Adrenal gland (tissue), 5 donors: ENCODE data around the gene FREM2.

Experiments used
- CTCF ChIP-seq, 6 experiments: fragments of 450-650 bp in 4 of 6; fragments of 200-600 bp in 2 of 6; sonication (generic) in 1 of 6; IDR thresholded peaks; 1 replicate in 5 of 6; 2 replicates in 1 of 6; pipeline versions ENCODE4 v1.5.1 to v1.8.0; 2016 to 2021; ENCODE audit warnings: antibody characterized with exemption in 6 of 6, mild to moderate bottlenecking in 2 of 6, moderate library complexity in 1 of 6
- POLR2A ChIP-seq, 2 donors: fragments of 450-650 bp; IDR thresholded peaks; one replicate each; pipeline ENCODE4 v1.6.1; 2017; ENCODE audit warnings: antibody characterized with exemption in 2 of 2, mild to moderate bottlenecking in 2 of 2, moderate library complexity in 1 of 2
- donor health status: DM: no; HTN: no; CAD: no.

- TF ChIP-seq POLR2A (IDR thresholded peaks at IDR 0.05) (no peak), CTCF (IDR thresholded peaks at IDR 0.05) (no peak)
These were observed 24.5 kb upstream of the FREM2 start for GRCh38 chr13:38662362-38662761.
